HS-27A (cell line): ENCODE measurements around the gene TP73.

Experiments used
- DNase-seq: peaks from one replicate; pipeline ENCODE4 v3.0.0-alpha.2; 2012; ENCODE audit warnings: low read depth, missing footprints

Gene TP73

DNA sequence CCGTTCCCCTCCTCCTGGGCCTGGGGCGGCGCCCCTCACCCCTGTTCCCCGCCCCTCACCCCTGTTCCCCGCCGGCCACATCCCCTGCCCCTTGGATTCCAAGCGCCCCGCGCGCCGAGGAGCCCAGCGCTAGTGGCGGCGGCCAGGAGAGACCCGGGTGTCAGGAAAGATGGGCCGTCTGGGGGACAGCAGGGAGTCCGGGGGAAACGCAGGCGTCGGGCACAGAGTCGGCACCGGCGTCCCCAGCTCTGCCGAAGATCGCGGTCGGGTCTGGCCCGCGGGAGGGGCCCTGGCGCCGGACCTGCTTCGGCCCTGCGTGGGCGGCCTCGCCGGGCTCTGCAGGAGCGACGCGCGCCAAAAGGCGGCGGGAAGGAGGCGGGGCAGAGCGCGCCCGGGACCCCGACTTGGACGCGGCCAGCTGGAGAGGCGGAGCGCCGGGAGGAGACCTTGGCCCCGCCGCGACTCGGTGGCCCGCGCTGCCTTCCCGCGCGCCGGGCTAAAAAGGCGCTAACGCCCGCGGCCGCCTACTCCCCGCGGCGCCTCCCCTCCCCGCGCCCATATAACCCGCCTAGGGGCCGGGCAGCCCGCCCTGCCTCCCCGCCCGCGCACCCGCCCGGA lies at the start of gene TP73:
Gene TP73, plus strand, starts transcription at position 587 of the 618 bp plus-strand sequence. CDS start 29,850 bp downstream, outside the sequence.
- DNase-seq, result no peak

DNA sequence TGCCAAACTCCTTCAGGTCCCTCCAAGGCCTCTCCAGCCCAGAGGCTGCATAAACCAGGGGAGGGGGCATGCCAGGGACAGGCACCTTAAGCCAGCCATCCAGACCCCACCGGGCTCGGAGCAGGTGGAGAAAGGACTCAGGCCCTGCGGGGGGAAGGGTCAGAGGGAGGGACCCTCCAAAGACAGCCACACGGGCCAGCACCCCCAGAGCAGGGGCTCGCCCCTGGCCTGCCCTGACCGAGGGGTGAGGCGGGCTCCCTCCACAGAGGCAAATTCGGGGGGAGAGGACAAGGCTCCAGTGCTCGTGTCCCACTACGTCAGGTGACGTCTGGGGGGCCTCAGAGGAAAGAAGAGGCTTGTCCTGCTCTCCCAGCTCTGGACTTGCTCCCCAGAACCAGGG lies 49.2 kb upstream of the TP73 start:
- DNase-seq, result no peak

- no peak for DNase-seq
Observed at GRCh38 chr1:3603571-3604467, 48.5 kb upstream of the TP73 start.

GRCh38 chr1:3604468-3604974 lies 47.8 kb upstream of the TP73 start:
- DNase-seq, result no peak

- no peak for DNase-seq
Observed at GRCh38 chr1:3604997-3605823, 47.1 kb upstream of the TP73 start.

GRCh38 chr1:3606779-3607702 lies 45.3 kb upstream of the TP73 start:
- DNase-seq, result no peak

GRCh38 chr1:3607703-3608065 lies 44.6 kb upstream of the TP73 start:
- no peak for DNase-seq

DNA sequence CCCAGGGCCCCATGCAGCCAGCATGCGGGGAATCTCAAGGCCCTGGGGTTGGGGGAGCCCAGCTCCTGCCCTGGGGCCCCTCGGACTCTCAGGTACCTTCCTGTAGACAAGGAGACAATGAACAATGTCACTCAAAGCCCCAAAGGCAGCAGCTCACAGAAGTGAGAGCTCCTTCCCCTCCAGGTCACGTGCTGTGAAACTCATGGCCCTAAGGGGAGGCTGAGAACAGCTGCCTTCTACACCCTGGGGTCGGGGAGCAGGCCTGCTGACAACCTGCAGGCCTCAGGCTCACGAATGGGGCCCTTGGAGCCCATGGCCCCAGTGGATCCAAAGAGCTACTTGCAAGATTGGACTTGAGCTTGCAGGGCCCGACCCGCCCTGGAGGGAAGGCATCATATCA lies 44.2 kb upstream of the TP73 start:
- DNase-seq, result no peak

DNA sequence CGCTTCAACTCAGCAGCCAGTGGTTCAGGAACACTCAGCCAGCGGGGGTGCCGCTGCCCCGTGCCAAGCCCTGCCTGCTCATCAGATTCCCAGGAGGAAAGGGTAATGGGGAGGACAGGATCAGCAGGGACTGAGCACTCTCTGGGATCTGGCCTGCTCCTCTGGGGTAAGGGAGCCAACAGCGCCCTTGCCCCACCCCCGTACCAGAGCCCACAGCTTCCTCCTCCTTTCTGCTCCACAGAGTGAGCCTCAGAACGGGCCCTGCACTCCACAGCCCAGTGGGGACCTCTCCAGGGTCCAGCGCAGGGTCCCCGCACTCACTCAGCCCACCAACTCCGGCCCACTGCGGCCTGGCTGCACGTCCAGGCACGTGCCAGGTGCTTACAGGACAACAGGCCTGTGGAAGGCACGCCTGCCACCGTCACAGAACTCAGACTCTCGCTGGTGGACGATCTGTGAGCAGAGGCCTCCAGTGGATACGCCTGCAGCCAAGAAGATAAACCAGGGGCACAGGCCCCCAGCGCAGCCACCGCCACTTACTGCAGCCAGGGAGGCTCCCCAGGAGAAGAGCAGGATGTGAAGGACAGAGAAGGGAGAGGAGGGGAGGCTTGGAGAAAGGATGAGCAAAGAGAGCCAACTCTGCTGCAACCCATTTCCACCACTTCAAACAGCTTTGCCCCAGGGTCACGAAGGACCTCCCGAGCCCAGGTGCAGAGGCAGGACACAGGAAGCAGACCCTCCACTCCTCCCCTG lies 43.1 kb upstream of the TP73 start:
- no peak for DNase-seq

GRCh38 chr1:3609769-3610526 lies 42.4 kb upstream of the TP73 start:
- no peak for DNase-seq

DNA sequence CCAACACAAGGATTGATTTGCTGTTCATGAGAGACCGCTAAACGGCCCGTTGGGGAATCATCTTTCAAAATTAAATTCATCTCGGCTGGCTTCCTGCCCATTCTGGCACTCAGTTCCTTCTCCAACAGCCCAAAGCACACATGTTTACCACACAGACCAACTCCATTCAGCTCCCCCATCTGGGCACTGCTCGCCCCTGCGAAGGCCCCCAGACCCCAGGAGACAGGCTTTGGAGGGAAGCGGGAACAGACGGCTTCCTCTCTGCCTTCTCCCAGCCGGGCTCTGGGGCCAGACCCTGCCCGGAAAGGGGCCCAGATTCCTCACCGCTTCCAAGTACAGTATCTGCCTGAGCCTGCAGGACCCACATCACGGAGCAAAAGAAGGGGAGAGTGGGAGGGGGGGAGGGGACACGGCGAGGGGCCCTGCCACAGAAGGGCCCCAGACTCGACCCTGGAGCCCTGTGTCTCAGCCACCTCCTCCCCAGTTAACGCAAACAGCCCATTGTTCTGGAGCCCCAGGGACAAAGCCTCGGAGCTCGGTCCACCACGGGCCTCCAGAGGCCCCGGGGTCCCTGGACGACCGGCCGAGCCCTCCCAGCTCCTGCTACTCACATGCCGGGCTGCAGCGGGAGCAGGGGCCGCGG lies 41.7 kb upstream of the TP73 start:
- DNase-seq, result no peak

GRCh38 chr1:3611170-3612019 lies 40.9 kb upstream of the TP73 start, which contains the start of gene MEGF6:
Gene MEGF6 (minus strand): TSS chr1:3611508. CDS start chr1:3611268, 240 bp downstream.
- DNase-seq, result no peak

GRCh38 chr1:3612123-3612522 lies 40.2 kb upstream of the TP73 start:
- DNase-seq, result no peak

DNA sequence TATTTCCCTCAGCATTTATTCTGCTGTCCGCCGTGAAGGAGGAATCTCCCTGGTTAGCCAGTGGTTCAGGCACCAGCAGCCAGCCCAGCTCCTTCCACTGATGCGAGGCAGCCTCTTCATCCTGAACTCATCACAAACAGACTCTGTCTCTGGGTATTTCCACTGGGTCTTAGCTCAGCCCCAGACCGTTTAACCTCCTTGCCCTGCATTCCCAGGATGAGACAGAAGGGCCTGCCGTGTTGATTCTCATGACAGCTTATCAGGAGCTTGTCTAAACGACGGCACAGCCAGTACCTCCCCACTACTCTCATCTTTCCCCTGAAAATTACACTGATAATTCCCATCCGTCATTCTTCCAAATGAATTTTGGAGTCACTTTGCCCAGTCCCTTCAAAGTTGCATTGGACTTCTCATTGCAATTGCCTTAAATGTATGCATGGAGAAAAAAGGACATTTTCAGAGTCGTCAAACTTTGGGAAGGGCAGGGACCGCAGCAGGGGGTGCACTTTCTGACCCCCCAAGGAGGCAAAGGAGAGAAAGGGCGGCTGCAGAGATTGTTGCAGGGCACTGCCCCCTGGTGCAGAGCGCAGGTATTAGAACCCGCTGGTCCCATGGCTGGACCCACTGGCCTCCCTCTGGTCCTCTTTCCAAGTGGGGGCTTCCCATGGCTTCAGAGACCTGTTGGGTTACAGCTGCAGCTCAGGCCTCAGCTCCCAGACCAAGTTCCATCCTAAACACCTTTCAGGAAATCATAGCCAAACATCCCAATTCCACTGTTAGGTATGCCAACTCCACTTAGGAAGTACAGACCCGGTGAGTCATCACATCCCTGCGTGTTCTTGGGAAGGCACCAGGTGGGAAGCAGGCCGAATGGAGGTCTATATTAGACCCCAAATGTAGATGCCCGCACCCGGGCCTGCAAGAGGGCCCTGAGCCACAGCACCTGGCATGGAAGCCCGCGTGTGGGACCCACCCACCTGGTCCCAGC lies 37.3 kb upstream of the TP73 start:
- DNase-seq, result no peak

GRCh38 chr1:3616861-3617260 lies 35.5 kb upstream of the TP73 start:
- no peak for DNase-seq

DNA sequence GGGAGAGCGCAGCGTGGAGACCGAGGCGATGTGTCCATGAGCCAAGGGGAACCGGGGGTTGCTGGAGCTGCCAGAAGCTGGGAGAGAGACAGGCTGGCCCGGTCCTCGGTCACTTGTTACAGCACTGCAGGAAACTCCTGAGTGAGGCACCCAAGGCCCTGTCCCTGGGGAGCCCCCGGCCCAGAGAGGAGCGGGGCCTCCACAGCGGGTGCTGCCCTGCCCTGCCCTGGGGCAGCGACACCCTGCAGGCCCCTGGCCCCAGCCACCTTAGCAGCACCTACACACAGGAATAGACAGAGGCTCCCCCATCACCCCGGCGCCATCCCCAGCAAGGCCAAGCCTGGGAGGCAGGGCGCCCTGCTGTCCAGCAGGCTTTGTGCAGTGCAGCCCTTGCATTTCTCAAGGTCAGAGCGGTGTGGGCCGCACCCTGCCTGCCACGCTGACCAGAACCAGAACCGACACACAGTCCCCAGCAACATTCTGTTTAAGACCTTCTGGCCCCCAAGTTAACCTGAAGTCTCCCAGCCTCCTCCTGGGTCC lies 34.4 kb upstream of the TP73 start:
- DNase-seq, result no peak

DNA sequence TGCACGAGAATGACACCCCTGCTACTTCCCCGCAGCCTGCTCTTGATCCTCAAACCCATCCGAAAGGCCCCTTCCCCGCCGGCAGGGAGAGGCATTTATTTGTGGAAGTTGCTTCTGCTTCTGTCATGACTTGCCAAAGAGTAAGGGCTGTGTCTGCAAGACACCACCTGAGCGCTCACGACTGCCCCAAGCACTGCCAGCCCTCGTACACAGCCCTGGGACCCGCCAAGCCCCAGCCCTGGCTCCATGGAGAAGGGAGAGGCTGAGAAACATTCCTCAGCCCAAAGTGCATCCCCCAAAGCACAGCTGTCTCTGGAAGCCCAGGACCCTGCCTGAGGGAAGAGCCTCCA lies 33.8 kb upstream of the TP73 start:
- no peak for DNase-seq
